Hematopoietic multipotent progenitor cell treated with erythropoietin and hydrocortisone succinate and interleukin-3 and kit ligand, for 8 days (in vitro differentiated cells): ENCODE results near the gene ADNP.

Source experiments
- DNase-seq: peaks from one replicate; pipeline ENCODE4 v3.0.0-alpha.2; 2015

The ADNP gene

GRCh38 chr20:50868509-50869495 is 62.4 kb downstream of the ADNP start:
- no peak for DNase-seq

GRCh38 chr20:50867805-50868204 is 63.4 kb downstream of the ADNP start:
- no peak for DNase-seq

- DNase-seq: no peak
Observed at GRCh38 chr20:50866831-50867230, 64.4 kb downstream of the ADNP start.

DNA sequence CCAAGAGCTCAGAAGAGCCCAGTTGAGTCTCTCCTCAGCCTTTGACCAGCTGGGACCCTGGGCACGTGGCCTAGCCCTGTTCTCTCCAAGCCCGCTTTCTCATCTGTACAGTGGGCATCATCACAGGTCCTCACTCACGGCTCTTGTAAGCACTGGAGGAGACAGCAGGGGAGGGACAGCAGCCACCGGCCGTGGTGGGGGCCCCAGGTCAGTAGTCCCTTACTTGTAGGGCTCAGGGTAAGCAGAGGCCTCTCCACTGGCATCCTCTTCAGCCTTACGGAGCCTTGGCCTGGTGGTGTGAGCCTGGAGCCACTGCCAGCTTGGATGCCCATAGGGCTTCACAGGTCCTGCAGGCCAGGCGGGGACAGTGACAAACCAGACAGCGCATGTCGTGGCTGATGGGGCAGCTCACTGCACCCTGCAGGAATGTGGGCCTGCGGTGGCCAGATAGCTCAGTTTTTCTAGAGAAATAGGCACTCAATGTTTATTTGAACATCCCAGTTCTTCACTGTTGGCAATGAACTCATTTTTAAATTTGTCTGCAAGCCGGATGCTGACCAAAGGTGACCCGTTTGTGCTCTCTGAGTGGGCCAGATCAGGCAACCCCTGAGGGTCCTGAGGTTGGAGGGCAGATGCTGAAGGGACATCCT is 65.1 kb downstream of the ADNP start:
- no peak for DNase-seq

GRCh38 chr20:50865591-50865990 is 65.6 kb downstream of the ADNP start:
- no peak for DNase-seq

- DNase-seq: no peak
Observed at GRCh38 chr20:50865114-50865513, 66.1 kb downstream of the ADNP start.

DNA sequence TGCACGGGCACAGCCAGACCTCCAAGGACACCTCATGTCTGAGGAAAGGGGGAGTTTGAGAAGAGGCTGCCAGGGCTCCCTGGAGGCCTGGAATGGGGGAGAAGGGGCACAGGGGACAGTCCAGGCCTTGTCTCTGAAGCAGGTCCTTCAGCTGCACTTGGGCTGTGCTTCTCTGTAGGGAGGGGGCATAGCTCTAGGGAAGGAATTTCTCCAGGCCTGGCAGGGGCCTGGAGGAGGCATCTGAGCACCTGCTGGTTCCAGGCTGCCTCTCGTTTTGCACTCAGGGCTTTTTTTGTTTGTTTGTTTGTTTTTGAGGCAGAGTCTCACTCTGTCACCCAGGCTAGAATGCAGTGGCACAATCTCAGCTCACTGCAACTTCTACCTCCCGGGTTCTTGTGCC is 68.7 kb downstream of the ADNP start:
- no peak for DNase-seq

- DNase-seq: no peak
Observed at GRCh38 chr20:50861012-50861411, 70.2 kb downstream of the ADNP start.

DNA sequence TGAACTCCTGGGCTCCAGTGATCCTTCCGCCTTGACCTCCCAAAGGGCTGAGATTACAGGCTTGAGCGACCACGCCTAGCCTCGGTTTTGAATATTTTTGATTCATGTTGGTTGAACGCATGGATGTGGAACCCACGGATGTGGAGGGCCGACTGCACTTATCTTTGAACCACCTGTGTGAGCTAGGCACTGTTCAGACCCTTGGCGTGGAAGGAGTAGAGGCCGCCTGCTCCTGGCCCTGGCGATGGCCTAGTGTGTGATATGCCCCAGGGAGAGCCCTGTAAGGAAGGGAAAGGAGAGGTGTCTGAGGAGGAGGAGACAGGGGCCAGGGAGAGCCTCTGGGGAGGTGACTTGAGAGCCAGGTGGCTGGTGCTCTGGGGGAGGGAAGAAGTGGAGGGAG is 72.1 kb downstream of the ADNP start:
- no peak for DNase-seq

- no peak for DNase-seq
Observed at GRCh38 chr20:50858525-50858924, 72.7 kb downstream of the ADNP start.

GRCh38 chr20:50857348-50857747 is 73.9 kb downstream of the ADNP start:
- no peak for DNase-seq

DNA sequence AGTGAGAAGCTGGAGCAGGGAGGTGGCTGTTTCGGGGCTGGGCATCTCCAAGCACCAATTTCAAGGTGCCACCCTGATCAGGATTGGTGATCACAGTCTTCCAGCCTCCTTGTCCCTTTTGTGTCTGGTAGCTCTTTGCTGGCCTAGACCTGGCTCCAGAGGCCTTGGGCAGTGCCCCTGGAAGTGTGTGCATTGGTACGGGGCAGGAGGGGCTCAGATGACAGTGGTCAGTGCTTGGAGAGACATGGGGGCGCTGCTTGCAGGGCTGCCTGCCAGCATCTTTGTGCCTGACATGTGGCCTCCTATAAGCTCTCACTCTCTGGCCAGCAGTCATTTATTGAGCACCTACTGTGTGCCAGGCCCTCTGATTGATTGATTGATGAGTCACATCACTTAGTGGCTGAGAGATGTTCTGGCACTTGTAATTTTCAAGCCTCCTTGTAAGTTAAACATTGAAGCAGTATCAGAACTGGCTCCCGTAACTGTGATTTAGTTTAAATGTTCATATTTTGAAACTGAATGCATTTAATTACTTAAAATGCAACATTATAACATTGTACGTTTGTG is 74.7 kb downstream of the ADNP start:
- DNase-seq: no peak

- no peak for DNase-seq
Observed at GRCh38 chr20:50855498-50856474, 75.5 kb downstream of the ADNP start.

GRCh38 chr20:50854506-50855249 is 76.6 kb downstream of the ADNP start:
- no peak for DNase-seq

- DNase-seq: no peak
Observed at GRCh38 chr20:50852085-50852484, 79.2 kb downstream of the ADNP start.

- no peak for DNase-seq
Observed at GRCh38 chr20:50850721-50851286, 80.4 kb downstream of the ADNP start.

DNA sequence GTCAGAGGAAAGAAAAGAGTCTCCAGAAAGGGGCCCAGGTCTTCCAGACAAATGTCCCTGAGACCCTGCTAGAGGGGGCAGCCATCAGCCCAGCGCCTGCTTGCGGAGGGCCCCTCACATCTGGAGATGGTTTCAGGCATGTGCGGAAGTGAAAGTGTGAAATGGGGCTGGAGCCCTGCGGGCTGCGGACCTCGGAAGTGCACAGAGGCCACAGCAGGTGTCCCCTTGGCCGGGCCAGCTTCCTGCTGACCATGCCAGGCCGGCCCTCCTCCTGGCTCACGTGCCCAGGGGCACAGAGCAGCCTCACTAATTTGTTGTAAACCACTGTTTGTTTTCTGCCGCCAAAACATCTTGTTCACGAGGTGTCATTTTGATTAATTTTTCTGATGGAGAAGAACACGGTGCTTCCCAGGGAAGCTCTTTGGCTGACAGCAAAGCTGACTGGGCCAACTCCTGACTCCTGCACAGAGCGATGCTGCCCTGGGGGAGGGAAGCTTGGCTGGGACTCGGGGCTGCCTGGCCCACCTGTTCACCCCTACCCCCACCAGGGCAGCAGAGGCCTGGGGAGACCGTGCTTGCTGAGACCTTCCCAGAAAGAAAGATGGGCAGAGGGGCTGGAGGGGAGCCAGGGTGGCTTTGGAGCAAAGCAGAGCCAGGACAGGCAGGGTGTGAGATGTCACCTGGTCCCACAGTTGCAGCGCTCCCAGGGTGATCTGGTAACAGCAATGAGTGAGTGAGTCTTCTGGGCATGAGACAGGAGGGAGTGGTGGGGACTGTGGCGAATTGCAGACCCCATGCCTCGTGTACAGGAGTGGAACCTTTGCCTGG is 82.2 kb downstream of the ADNP start:
- no peak for DNase-seq

DNA sequence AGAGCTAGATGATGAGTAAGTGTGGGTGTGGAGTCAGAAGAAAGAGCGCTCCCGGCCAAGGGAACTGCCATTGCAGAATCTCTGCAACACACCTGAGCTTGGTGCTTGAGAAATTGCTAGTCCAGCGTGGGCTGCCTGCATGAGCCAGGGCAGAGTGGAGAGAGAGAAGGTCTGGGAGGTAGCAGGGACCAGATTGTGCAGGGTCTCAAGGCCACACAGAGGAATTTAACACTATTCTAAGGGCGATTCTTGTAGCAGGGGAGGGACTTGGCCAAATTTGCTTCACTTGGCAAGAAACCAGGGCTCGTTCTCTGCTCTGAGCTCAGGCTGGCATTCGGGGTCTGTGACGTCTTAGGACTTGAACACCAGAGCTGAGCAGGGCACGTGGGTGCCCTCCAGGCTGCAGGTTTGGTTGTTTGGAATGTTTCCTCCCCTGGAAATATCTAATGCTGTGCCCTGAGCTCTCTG is 82.9 kb downstream of the ADNP start:
- DNase-seq: no peak

DNA sequence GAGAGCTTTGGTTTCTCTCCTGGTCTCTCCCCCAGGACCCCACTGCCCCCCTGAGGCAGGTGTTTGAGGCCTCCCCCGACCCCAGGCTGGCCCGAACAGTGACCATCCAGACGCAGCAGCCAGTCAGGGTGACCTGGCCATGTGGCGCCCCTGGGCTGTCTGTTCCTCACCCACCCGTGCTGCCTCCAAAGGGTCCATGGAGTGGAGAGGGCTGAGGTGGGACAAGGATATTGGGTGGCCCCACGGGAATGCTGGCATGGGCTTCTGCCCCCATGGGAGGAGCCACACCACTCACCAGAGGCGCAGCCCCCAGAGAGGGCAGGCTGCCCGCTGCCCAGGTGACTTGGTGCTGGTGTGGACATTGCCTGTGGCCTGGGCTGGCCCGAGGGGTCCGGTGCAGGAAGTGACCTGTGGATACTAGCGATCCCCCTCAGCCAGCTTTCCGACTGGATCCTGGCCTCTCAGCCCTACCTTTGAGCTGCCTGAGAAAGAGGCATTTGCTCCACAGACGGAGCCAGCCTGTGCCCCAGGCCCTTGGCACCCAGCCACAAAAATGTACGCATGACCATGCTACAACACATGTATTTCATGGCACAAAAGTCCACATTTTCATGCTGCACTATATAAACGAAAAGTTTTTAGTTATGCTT is 85.5 kb downstream of the ADNP start:
- no peak for DNase-seq
